GM12878 (cell line): ENCODE measurements around the gene RNLS. TPM values are rescaled to one million over a fixed set of nuclear protein-coding genes. Genes with fewer than 3 reads are reported as not detected.

Experiments used
- ATAC-seq: fragments of 200-7000 bp; cut with Tn5 transposase; 3 replicates; pipeline ENCODE4 v1.9.1; 2020; ENCODE audit warnings: mild to moderate bottlenecking, moderate library complexity
- BruUV-seq: library from RNA; stranded (reverse); fragments of 400-500 nt; replicated peaks from 2 replicates; lab custom pipeline; 2021; lab: Mats Ljungman, UMichigan
- CTCF ChIA-PET: fragments of 300-600 bp; sonication (Branson Sonifier 250); formaldehyde crosslinking; extraction: SDS; loops from one replicate; lab custom pipeline; 2021; ENCODE audit warnings: inconsistent platforms; lab: Yijun Ruan, JAX
- POLR2A ChIA-PET: fragments of 350-600 bp; formaldehyde crosslinking; extraction: SDS; loops from one replicate; lab custom pipeline; 2021; ENCODE audit warnings: inconsistent platforms; lab: Charles Lee
- RAD21 ChIA-PET: fragments of 300-600 bp; sonication (Branson Sonifier 250); formaldehyde crosslinking; loops from one replicate; lab custom pipeline; 2023; ENCODE audit warnings: antibody characterized with exemption; ENCODE audit not compliant: unreplicated experiment; lab: Charles Lee
- SMC1A ChIA-PET: fragments of 300-600 bp; sonication (Branson Sonifier 250); formaldehyde crosslinking; loops from one replicate; lab custom pipeline; 2023; ENCODE audit not compliant: unreplicated experiment, uncharacterized antibody; lab: Charles Lee
- DNase-seq: peaks from one replicate; pipeline ENCODE4 v3.0.0-alpha.2; 2011; ENCODE audit warnings: low read depth, low spot score
- FAIRE-seq: peaks from 3 replicates; lab custom pipeline; 2011; peaks lifted over from hg19 to GRCh38; lab: Jason Lieb, UNC
- H2AFZ ChIP-seq: 2 replicates; pipeline ENCODE4 v1.6.0; 2011; ENCODE audit warnings: low read depth, low read length, control low read depth; ENCODE audit not compliant: control insufficient read depth
- H3K27ac ChIP-seq: 2 replicates; pipeline ENCODE4 v1.5.1; 2011; ENCODE audit warnings: control low read depth; ENCODE audit not compliant: control insufficient read depth, insufficient read depth
- H3K27me3 ChIP-seq, 2 experiments: replicated peaks in 1 of 2; 2 replicates each; pipeline versions ENCODE4 v1.6.0 to v1.6.1; 2011; ENCODE audit warnings: low read length in 1 of 2; ENCODE audit not compliant: control insufficient read depth in 2 of 2, insufficient read depth in 2 of 2
- H3K36me3 ChIP-seq, 2 experiments: 2 replicates each; pipeline ENCODE4 v1.5.1; 2011; ENCODE audit warnings: low read length in 1 of 2; ENCODE audit not compliant: control insufficient read depth in 2 of 2, insufficient read depth in 2 of 2
- H3K4me1 ChIP-seq: 2 replicates; pipeline ENCODE4 v1.6.1; 2011; ENCODE audit warnings: mild to moderate bottlenecking, low read length, moderate library complexity, mixed read lengths; ENCODE audit not compliant: control insufficient read depth, insufficient read depth
- H3K4me2 ChIP-seq: 2 replicates; pipeline ENCODE4 v1.6.0; 2011; ENCODE audit warnings: control low read depth; ENCODE audit not compliant: control insufficient read depth, insufficient read depth
- H3K4me3 ChIP-seq: fragments of 200-600 bp; sonication (generic); 2 replicates; pipeline ENCODE4 v1.5.1; 2016
- H3K79me2 ChIP-seq: 2 replicates; pipeline ENCODE4 v1.6.0; 2011; ENCODE audit warnings: low read length; ENCODE audit not compliant: control insufficient read depth, insufficient read depth
- H3K9ac ChIP-seq: 2 replicates; pipeline ENCODE4 v1.8.0; 2011; ENCODE audit warnings: low read length, control low read depth, mixed read lengths; ENCODE audit not compliant: control insufficient read depth, insufficient read depth
- H3K9me3 ChIP-seq: replicated peaks from 3 replicates; pipeline ENCODE4 v1.5.1; 2011; ENCODE audit warnings: mild to moderate bottlenecking, low read length; ENCODE audit not compliant: control insufficient read depth, insufficient read depth
- H4K20me1 ChIP-seq: 2 replicates; pipeline ENCODE4 v1.6.0; 2011; ENCODE audit not compliant: control insufficient read depth, insufficient read depth
- CREB1 ChIP-seq: IDR thresholded peaks from 2 replicates; pipeline ENCODE4 v1.6.1; 2012; ENCODE audit warnings: low read depth, mild to moderate bottlenecking, inconsistent platforms
- CTCF ChIP-seq, 3 experiments: IDR thresholded peaks in 2 of 3; conservative IDR thresholded peaks in 1 of 3; 2 replicates each; pipeline ENCODE4 v1.5.1; 2011; ENCODE audit warnings: low read depth in 3 of 3, low read length in 3 of 3, mild to moderate bottlenecking in 3 of 3, control low read depth in 2 of 3, moderate library complexity in 2 of 3, inconsistent platforms in 1 of 3, mixed read lengths in 1 of 3; ENCODE audit not compliant: control insufficient read depth in 2 of 3, insufficient read depth in 1 of 3; ENCODE audit errors: extremely low read depth in 1 of 3
- MEF2B ChIP-seq: fragments of 450-650 bp; IDR thresholded peaks from 2 replicates; pipeline ENCODE4 v1.6.1; 2018; ENCODE audit warnings: mild to moderate bottlenecking, moderate library complexity; ENCODE audit not compliant: partially characterized antibody, poor library complexity, severe bottlenecking
- MTA2 ChIP-seq: fragments of 450-650 bp; IDR thresholded peaks from 2 replicates; pipeline ENCODE4 v1.6.1; 2016; ENCODE audit warnings: low read depth, mild to moderate bottlenecking, moderate library complexity
- NR2C1 ChIP-seq: fragments of 450-650 bp; IDR thresholded peaks from 2 replicates; pipeline ENCODE4 v1.6.1; 2017; ENCODE audit warnings: antibody characterized with exemption, mild to moderate bottlenecking, moderate library complexity
- RAD21 ChIP-seq: IDR thresholded peaks from 2 replicates; pipeline ENCODE4 v1.6.1; 2011; ENCODE audit warnings: mild to moderate bottlenecking, low read depth, low read length, moderate library complexity; ENCODE audit not compliant: insufficient read depth
- SMC3 ChIP-seq: IDR thresholded peaks from 2 replicates; pipeline ENCODE4 v1.6.1; 2011; ENCODE audit warnings: low read length, improper control_type of control experiment, borderline replicate concordance
- STAT1 ChIP-seq: fragments of 450-650 bp; conservative IDR thresholded peaks from 2 replicates; pipeline ENCODE4 v1.6.1; 2014; ENCODE audit warnings: antibody characterized with exemption, mild to moderate bottlenecking
- WGBS: methylation state at CpG from one replicate; pipeline ENCODE4 v1.1.6; 2016; ENCODE audit warnings: low lambda C conversion rate; ENCODE audit not compliant: insufficient replicate concordance, insufficient coverage; ENCODE audit errors: missing lambda C conversion rate; 5-methylcytosine and 5-hydroxymethylcytosine counted together
- in situ Hi-C: fragments of 300-500 bp; cut with MboI; formaldehyde crosslinking; loops from 9 replicates; pipeline ENCODE4 v1.14.3; 2018; ENCODE audit warnings: mixed read lengths
- intact Hi-C: fragments of 100-400 bp; cut with micrococcal nuclease; formaldehyde crosslinking; loops from one replicate; pipeline ENCODE4 v1.14.2; 2022; ENCODE audit not compliant: unreplicated experiment
- polyA plus RNA-seq, 11 experiments: library from polyadenylated mRNA; depleted of rRNA in 4 of 11; unstranded in 6 of 11; stranded (reverse) in 5 of 11; fragments of >200 nt; fragmentation: Nextera tagmentation in 4 of 11; fragmentation: Illumina TruSeq in 1 of 11; extraction: Ambion mirVana in 4 of 11; extraction: Trizol in 1 of 11; gene quantifications; 1 replicate in 1 of 11; 2 replicates in 10 of 11; pipeline versions ENCODE4 v1.2.1 to v1.2.3, GENCODE V29; 2011 to 2016; ENCODE audit warnings: inconsistent platforms in 2 of 11, missing spikeins in 2 of 11, low read depth in 1 of 11
- total RNA-seq, 4 experiments: library from RNA; depleted of rRNA in 3 of 4; stranded (reverse); fragments of >200 nt in 3 of 4; fragmentation: Illumina TruSeq in 1 of 4; extraction: Trizol in 1 of 4; gene quantifications; 2 replicates each; pipeline versions ENCODE4 v1.2.1 to v1.2.3, GENCODE V29; 2013 to 2021
- TF ChIP-seq, protein P1 (sequence below): IDR thresholded peaks from 2 replicates; pipeline ENCODE4 v1.6.1; 2011; ENCODE audit warnings: low read depth, low read length, improper control_type of control experiment, borderline replicate concordance

Gene RNLS
- total and polyA plus RNA-seq, 10 of the 15 experiments (the other 5 are each of a cell fraction or from before 2014, with no cell fraction given), result 3.4 to 6.7 (median 4.6) TPM

GRCh38 chr10:88565072-88565471, 18.0 kb downstream of the RNLS start:
- no peaks in the 10 kb centered on the region for H3K36me3 ChIP-seq
- no peak overlapping the region for H3K4me2 ChIP-seq
- 0% methylated on average over 1 of the region's 1 CpG for WGBS
- BruUV-seq, result no TSS peak
- peak overlapping the region; percentile 42 for H2AFZ ChIP-seq
- H3K9me3 ChIP-seq, result no peaks in the 10 kb centered on the region
- H3K9ac ChIP-seq, result no peak overlapping the region
- ChIA-PET RAD21 (interaction anchor here (0.7 to 3.3 kb wide), 10 partner anchors 10 to 1128 kb away, joined by 3 to 17 read pairs (median 3); no protein-coding TSS in a partner anchor), POLR2A (no interaction called here), CTCF (interaction anchor here (0.6 to 9.1 kb wide), 24 partner anchors 9 to 715 kb away, joined by 3 to 86 read pairs (median 4); partner anchors contain the start of gene RNLS), SMC1A (interaction anchor here (0.9 to 2.9 kb wide), 12 partner anchors 13 to 422 kb away, joined by 3 to 10 read pairs (median 4); no protein-coding TSS in a partner anchor)
- no peaks in the 10 kb centered on the region for H3K79me2 ChIP-seq
- DNase-seq (no peak), FAIRE-seq (no peak), ATAC-seq (peak; percentile 82)
- intact Hi-C loops, result loop anchor here (1.0 to 5.0 kb wide), 4 partner anchors 127 to 370 kb away; no protein-coding TSS in a partner anchor
- no peak overlapping the region for H3K4me3 ChIP-seq
- no peaks in the 10 kb centered on the region for H4K20me1 ChIP-seq
- in situ Hi-C loops, result no loop called here
- no peaks in the 10 kb centered on the region for H3K4me1 ChIP-seq
- no peaks in the 10 kb centered on the region for H3K27me3 ChIP-seq
- no peak overlapping the region for H3K27ac ChIP-seq
- peak; percentile 50; the same call in 1 of the 2 replicates for TF ChIP-seq SMC3
- TF ChIP-seq STAT1, result no peak
- no peak for TF ChIP-seq CREB1
- TF ChIP-seq, protein P1, sequence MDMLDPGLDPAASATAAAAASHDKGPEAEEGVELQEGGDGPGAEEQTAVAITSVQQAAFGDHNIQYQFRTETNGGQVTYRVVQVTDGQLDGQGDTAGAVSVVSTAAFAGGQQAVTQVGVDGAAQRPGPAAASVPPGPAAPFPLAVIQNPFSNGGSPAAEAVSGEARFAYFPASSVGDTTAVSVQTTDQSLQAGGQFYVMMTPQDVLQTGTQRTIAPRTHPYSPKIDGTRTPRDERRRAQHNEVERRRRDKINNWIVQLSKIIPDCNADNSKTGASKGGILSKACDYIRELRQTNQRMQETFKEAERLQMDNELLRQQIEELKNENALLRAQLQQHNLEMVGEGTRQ, result no peak
- TF ChIP-seq MEF2B, result no peak
- TF ChIP-seq MTA2, result no peak
- no peak for TF ChIP-seq NR2C1
- peak; percentile 73 for TF ChIP-seq RAD21
- peak; percentile 30 to 63 (median 40); a peak in 5 of 6 replicates for TF ChIP-seq CTCF (IDR thresholded peaks at IDR 0.05 in 2 of 3, conservative IDR thresholded peaks at IDR 0.05 in 1 of 3; ENCODE audit: control insufficient read depth in 2 of 3, extremely low read depth in 1 of 3, insufficient read depth in 1 of 3, low read depth in 3 of 3, low read length in 3 of 3)
